ENCODE results near the gene DBNL.
A peak's percentile ranks its signal among the peaks of the same experiment; 100 is the strongest.

Gene DBNL

GRCh38 chr7:44079331-44080021, 35.0 kb downstream of the DBNL start:
- no peak for DNase-seq

DNA sequence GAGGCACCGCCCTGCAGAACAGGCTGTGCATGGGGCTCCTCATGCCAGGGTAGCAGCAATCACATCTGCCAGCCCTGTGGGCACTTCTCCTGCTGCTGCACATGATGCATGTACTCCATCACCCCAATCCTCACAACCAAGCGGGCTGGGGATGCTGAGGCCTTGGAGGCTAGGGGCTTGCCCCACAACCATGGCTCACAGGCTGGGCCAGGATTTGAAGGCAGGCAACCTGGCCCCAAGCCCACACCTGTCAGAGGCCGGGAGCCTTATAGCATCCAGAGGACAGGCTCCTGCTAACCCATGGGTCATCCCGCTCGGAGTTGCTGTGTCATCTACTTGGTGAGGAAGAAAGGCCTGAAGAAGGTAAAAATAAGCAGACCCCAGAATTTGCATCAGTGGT, 35.6 kb downstream of the DBNL start:
- no peak for DNase-seq

DNA sequence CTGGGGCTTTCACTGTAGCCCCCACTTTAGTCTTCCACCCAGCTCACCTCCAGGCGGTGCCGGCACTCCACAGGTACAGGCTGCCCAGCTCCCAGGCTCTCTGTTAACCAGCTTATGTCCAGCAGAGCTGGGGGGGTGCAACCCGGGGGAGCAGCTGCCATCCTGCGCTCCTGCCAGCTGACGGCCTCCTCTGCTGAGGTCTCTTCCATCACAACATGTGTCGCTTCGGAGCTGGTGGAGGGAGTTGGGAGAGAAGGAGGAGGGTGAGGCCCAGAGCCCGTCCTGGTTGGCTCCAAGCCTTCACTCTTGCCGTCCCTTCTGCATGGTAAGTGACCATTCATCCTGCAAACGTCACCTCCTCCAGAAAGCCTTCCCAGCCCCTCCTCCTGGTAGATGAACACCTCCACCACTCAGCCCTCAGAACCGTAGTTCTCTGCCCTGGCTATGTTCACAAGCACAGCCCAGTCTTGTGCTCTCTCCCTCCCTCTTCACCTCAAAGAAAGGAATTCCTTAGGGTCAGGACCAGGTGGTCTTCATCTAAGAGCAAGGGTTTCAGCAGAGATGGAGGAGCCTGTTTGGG, 36.3 kb downstream of the DBNL start:
- no peak for DNase-seq

GRCh38 chr7:44081266-44081748, 36.8 kb downstream of the DBNL start:
- DNase-seq = no peak

DNA sequence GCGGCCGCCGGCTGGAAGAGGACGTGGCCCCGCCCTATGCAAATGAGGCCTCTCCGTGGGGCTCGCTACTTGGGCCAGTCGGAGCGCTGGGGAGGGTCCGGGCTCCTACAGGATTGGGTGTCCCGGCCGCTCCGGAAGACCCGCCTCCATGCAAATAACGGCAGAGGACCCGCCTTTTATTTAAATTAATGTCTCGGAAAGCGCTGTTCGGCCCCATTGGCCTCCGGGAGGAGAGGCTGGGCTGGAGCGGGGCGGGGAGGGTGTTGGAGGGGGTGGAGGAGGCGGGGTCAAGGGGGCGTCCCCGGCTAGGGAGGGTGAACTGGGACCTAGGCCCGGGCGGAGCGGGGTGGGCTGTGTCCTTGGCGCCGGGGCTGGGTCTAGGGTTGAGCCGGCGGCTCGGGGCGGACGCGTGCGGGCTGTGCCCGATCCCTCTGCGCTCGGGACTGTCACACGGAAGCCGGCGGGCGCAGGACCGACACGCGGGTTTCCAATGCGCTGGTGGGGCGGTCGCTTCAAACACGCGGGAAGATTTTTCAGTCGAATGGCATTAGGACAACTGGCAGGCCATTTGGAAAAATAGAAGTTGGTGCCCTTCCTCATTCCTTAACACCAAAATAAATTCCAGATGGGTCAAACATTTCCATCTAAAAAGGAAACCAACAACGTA, 38.2 kb downstream of the DBNL start:
- DNase-seq = peak; percentile 99

GRCh38 chr7:44083796-44084195, 39.3 kb downstream of the DBNL start:
- DNase-seq = no peak

DNA sequence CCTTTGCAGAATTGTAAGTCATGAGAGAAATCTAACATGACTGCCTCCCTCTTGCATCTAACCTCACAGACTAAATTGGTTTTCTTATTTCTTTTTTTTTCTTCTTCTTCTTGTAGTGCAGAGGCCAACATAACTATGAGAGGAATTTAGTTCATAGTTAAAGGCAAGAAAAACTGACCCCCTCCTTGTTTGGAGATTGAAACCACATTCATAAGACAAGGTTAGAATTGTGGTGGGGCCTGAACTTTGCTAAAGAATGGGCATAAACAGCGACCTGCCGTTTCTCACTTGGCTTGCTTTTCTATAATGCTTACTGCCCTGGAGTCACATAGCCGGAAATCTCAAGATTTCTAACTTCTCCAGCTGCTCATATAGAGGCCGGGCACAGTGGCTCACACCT, 40.2 kb downstream of the DBNL start:
- no peak for DNase-seq

GRCh38 chr7:44085546-44085945, 41.0 kb downstream of the DBNL start:
- no peak for DNase-seq

DNA sequence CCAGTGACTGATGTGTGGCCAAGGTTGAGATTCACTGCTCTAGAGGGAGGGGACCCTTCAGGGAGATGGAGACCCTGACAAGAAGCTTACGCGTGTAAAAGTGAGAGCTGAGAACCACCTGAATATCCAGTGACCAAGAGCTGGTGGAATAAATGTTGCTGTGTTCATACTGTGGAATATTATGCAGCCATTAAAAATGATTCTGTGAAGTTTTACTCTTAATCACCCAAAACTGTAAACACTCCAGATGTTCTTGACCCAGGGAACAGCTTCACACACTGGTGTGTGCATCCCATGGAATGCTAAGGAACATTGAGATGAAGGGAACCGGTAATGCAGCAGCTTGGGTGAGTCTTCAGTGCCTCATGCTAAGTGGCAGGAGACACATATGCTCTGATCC, 42.1 kb downstream of the DBNL start:
- no peak for DNase-seq

DNA sequence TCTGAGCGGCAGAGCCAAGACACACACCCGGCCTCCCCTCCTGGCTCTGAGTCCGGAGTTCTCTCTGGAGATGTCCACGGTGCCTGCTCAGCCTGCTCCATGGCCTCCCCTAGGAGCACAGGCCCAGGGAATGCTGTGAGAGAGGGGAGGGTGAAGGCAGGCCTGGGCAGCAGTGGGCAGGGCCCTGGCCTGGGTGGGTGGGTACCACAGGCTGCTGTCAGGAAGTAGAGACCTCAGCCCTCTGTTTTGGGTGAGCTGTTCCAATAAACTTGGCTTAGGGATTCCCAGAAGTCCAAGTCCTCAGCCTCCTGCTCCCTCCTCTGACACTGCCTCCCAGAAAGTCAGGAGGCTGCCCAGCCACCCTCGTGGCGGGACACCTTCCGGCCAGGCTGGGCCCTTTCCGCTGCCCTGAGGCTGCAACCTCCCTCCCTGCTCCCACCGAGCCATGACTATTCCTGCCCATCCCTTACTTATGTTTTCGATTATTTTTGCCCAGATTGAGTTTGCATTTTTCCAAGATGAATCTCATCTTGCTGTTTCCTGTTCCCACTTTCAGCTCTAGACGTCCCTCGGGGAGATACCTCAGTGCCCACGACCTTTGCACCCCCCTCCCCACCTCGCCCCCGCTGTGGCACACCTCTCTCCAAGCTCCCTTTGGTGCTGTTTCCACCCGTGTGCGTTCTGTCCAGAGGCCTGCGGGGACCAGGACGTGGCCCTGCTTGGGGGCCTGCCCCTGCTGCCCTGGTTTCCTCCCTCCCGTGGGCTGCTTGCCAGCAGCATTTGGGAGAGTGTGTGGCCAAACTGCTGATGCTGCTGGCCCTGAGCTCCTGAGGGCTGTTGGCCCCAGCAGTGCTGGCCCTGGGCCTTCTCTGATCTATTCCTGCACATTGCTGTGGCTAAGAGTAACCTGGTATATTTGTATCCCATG, 43.7 kb downstream of the DBNL start:
- peak; percentile 82 for DNase-seq

GRCh38 chr7:44093102-44093641, 48.7 kb downstream of the DBNL start:
- no peak for DNase-seq

DNA sequence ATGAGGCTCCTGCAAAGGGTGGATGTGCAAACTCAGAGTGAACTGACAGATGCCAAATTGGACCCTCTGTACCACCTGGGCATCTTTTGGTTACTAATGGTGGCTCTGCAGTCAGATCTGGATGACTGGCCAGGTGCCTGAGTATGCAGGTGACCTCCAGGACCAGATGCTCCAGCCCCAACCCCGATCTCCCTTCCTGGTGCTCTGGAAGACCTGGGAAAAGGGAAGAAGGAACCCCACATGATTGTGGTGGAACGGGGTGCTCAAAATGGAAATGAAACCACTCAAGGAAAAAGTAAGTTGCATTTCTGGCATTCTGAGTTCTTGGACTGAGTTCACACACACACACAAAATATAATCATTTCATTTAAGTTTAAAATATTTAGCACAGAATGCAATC, 49.9 kb downstream of the DBNL start:
- no peak for DNase-seq

- DNase-seq = no peak
These were observed 50.5 kb downstream of the DBNL start for GRCh38 chr7:44094883-44095592.

- DNase-seq = no peak
These were observed 51.3 kb downstream of the DBNL start for GRCh38 chr7:44095781-44096180.

- DNase-seq = no peak
These were observed 51.9 kb downstream of the DBNL start for GRCh38 chr7:44096326-44096881.

DNA sequence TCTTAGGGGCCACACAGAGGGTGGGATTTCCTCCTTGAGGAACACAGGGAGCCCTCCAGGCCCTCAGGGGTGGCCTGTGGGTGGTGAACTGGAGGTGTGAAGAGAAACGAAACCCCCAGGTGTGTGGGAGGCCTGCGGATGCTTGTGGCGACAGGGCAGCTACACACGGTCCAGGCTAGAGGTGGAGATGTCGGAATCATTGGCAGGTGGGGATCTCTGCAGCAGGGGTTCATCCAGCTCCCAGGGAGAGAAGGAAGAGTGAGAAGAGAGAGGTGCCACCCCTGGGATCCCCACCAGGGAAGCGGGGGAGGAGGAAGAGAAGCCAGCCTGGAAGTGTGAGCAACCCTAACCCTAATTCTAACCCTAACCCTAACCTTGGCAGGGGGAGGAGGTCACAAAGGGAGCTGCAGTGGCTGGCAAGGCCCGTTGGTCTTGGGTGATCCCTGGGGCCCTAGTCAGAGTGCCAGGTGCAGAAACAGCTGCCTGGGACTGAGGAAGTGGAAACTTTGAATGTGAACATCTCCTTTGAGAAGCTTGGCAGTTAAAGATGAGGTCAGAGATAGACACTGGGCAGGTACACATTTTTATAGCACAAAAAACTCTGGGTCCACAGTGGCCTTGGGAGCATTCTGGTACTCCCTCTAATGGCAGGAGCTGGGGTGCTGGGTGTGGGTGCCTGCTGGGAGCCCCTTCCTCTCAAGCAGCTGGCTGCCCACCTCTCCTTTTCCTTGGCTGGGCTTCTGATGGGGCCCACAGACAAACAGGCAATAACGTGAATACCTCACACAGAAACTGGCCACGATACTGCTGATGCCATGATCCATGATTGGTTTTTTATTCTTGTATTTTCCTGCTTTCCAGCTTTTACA, 52.8 kb downstream of the DBNL start:
- DNase-seq = no peak

- DNase-seq = no peak
These were observed 53.9 kb downstream of the DBNL start for GRCh38 chr7:44098092-44099068.

DNA sequence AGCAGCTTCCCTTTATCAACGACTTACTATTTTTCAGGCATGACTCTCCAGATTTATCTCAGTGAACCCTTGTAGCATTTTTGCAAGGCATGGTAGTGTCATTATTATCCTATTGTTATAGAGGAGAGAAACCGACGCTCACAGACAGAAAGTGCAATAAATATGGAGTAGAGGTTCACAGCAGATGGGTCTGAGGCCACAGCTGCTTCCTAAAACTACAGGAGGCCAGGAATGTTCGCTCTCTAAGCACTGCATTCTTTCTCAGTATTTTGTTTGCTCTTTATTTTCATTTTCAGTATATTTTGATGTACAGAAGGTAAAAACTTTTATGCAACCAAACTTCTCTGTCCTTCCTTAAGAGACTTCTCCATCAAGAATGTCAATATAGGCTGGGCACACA, 55.2 kb downstream of the DBNL start:
- DNase-seq = no peak

GRCh38 chr7:44100458-44101302, 56.2 kb downstream of the DBNL start:
- no peak for DNase-seq

All from NCI-H226 (cell line).